ENCODE results near the gene ARID1A. TPM values are rescaled to one million over a fixed set of nuclear protein-coding genes. Genes with fewer than 3 reads are reported as not detected.

ARID1A gene
- total and polyA plus RNA-seq, 2 of the 8 experiments (the other 6 are each of a cell fraction or from before 2014, with no cell fraction given) = 52.1 to 103 TPM

GRCh38 chr1:26724926-26725325 lies 29.1 kb downstream of the ARID1A start (continued):
- no peak for TF ChIP-seq CHD7 (IDR thresholded peaks at IDR 0.05; ENCODE audit: insufficient replicate concordance, low read length)
- peak in 1 of 2 experiments; percentile 50; a peak in 1 of 3 replicates for TF ChIP-seq EP300 (IDR thresholded peaks at IDR 0.05; ENCODE audit: borderline replicate concordance in 1 of 2, low read depth in 2 of 2, low read length in 2 of 2)
- no peak for TF ChIP-seq MAX (IDR thresholded peaks at IDR 0.05)
- TF ChIP-seq CREB1 (IDR thresholded peaks at IDR 0.05) = no peak
- no peak for TF ChIP-seq CTBP2 (IDR thresholded peaks at IDR 0.05; ENCODE audit: borderline replicate concordance, insufficient read depth, insufficient read length, low read length)
- TF ChIP-seq NANOG (IDR thresholded peaks at IDR 0.05; ENCODE audit: insufficient read depth, low read depth, low read length, poor library complexity, severe bottlenecking) = peak; percentile 99
- TF ChIP-seq EZH2 (IDR thresholded peaks at IDR 0.05; ENCODE audit: low read depth, low read length, severe bottlenecking) = no peak
- TF ChIP-seq TAF1 (IDR thresholded peaks at IDR 0.05; ENCODE audit: low read depth, low read length) = no peak
- TF ChIP-seq BCL11A (IDR thresholded peaks at IDR 0.05; ENCODE audit: low read depth in 2 of 2, low read length in 2 of 2) = peak in 1 of 2 experiments; percentile 49
- no peak for TF ChIP-seq SAP30 (IDR thresholded peaks at IDR 0.05; ENCODE audit: insufficient read depth, insufficient replicate concordance, low read length)
- no peak for TF ChIP-seq CBX8 (IDR thresholded peaks at IDR 0.05; ENCODE audit: borderline replicate concordance, low read depth, low read length)

Measured in H1 (cell line).